K562 (cell line): Measurements from ENCODE around the gene ISYNA1. TPM values are rescaled to one million over a fixed set of nuclear protein-coding genes. Genes with fewer than 3 reads are reported as not detected.

Experiments
- AFF1 ChIP-seq, 2 experiments: fragments of 450-650 bp; IDR thresholded peaks; 2 replicates each; pipeline ENCODE4 v1.6.1; 2018; ENCODE audit warnings: mild to moderate bottlenecking in 2 of 2, low read depth in 1 of 2; ENCODE audit not compliant: partially characterized antibody in 2 of 2
- CTBP1 ChIP-seq: fragments of 450-650 bp; IDR thresholded peaks from 2 replicates; pipeline ENCODE4 v1.6.1; 2016; ENCODE audit warnings: borderline replicate concordance
- E2F1 ChIP-seq: sonication (generic); formaldehyde crosslinking; IDR thresholded peaks from 2 replicates; pipeline ENCODE4 v1.8.1; 2023; ENCODE audit warnings: mild to moderate bottlenecking, missing genetic modification reagents, moderate library complexity
- ETV6 ChIP-seq, 3 experiments: fragments of 150-350 bp in 1 of 3; sonication (generic) in 1 of 3; formaldehyde crosslinking in 1 of 3; IDR thresholded peaks; 2 replicates each; pipeline versions ENCODE4 v1.6.1 to v1.8.0; 2014 to 2022; ENCODE audit warnings: borderline replicate concordance in 2 of 3, low read depth in 2 of 3, antibody characterized with exemption in 1 of 3, low read length in 1 of 3, mild to moderate bottlenecking in 1 of 3, missing genetic modification reagents in 1 of 3
- FIP1L1 ChIP-seq: fragments of 200-400 bp; formaldehyde crosslinking; IDR thresholded peaks from 2 replicates; pipeline ENCODE4 v1.6.1; 2018; ENCODE audit warnings: mild to moderate bottlenecking, low read depth, low read length; ENCODE audit not compliant: poor library complexity, severe bottlenecking
- MYNN ChIP-seq, 2 experiments: sonication (generic); formaldehyde crosslinking in 1 of 2; IDR thresholded peaks; 2 replicates each; pipeline versions ENCODE4 v1.5.0 to v1.6.1; 2016 to 2020; ENCODE audit warnings: antibody characterized with exemption in 1 of 2, missing genetic modification reagents in 1 of 2
- PREB ChIP-seq: sonication (generic); formaldehyde crosslinking; IDR thresholded peaks from 2 replicates; pipeline ENCODE4 v1.8.1; 2023; ENCODE audit warnings: mild to moderate bottlenecking, missing genetic modification reagents
- RERE ChIP-seq: sonication (generic); formaldehyde crosslinking; IDR thresholded peaks from 2 replicates; pipeline ENCODE4 v1.8.0; 2023; ENCODE audit warnings: missing genetic modification reagents, mild to moderate bottlenecking, borderline replicate concordance
- SMC3 ChIP-seq: conservative IDR thresholded peaks from 2 replicates; pipeline ENCODE4 v1.6.1; 2011; ENCODE audit warnings: low read depth, low read length, improper control_type of control experiment; ENCODE audit not compliant: insufficient read depth
- TRIM24 ChIP-seq, 2 experiments: fragments of 450-650 bp; IDR thresholded peaks; 2 replicates each; pipeline ENCODE4 v1.6.1; 2016
- ZBTB43 ChIP-seq: sonication (generic); formaldehyde crosslinking; IDR thresholded peaks from 2 replicates; pipeline ENCODE4 v1.8.0; 2023; ENCODE audit warnings: mild to moderate bottlenecking, missing genetic modification reagents
- ZNF133 ChIP-seq: fragments of 250-450 bp; sonication (Bioruptor Pico); IDR thresholded peaks from 2 replicates; pipeline ENCODE4 v1.4.0; 2020; ENCODE audit warnings: mild to moderate bottlenecking
- polyA plus RNA-seq, 8 experiments: library from polyadenylated mRNA; depleted of rRNA in 4 of 8; stranded (reverse) in 5 of 8; unstranded in 3 of 8; fragments of >200 nt; fragmentation: Nextera tagmentation in 2 of 8; fragmentation: Illumina TruSeq in 1 of 8; extraction: Ambion mirVana in 2 of 8; extraction: Trizol in 1 of 8; gene quantifications; 2 replicates each; pipeline versions ENCODE4 v1.2.1 to v1.2.3, GENCODE V29; 2011 to 2014; ENCODE audit warnings: inconsistent platforms in 1 of 8, missing spikeins in 1 of 8
- total RNA-seq, 7 experiments: library from RNA; depleted of rRNA in 6 of 7; stranded (reverse); fragments of >200 nt in 6 of 7; fragmentation: Illumina TruSeq in 2 of 7; extraction: Trizol in 2 of 7; gene quantifications; 2 replicates each; pipeline versions ENCODE4 v1.2.1 to v1.2.3, GENCODE V29; 2011 to 2021; ENCODE audit warnings: low replicate concordance in 1 of 7

ISYNA1 gene
- total and polyA plus RNA-seq, 9 of the 15 experiments (the other 6 are each of a cell fraction or from before 2014, with no cell fraction given): 21.8 to 460 (median 93.2) TPM

GRCh38 chr19:18416778-18417249 is 21.1 kb downstream of the ISYNA1 start (continued):
- TF ChIP-seq ZNF133 (CRISPR knock-in tag) (no peak), CTBP1 (0 out of 2 replicates have a peak, but pooled peaks have one; percentile 34), ZBTB43 (CRISPR knock-in tag) (peak; percentile 67; the same call in 1 of the 2 replicates), AFF1 (IDR thresholded peaks at IDR 0.05; ENCODE audit: low read depth in 1 of 2, partially characterized antibody in 2 of 2) (peak in 1 of 2 experiments; percentile 14), RERE (CRISPR knock-in tag) (no peak), FIP1L1 (peak; percentile 41), TRIM24 (IDR thresholded peaks at IDR 0.05) (0 out of 4 replicates have a peak, but pooled peaks of 1 of the 2 experiments have one; percentile 8), PREB (peak; percentile 89; the same call in 1 of the 2 replicates), ETV6 (IDR thresholded peaks at IDR 0.05; ENCODE audit: borderline replicate concordance in 1 of 2, low read depth in 2 of 2, low read length in 1 of 2) (no peak), ETV6 (CRISPR knock-in tag; IDR thresholded peaks at IDR 0.05; ENCODE audit: borderline replicate concordance) (no peak), MYNN (IDR thresholded peaks at IDR 0.05) (0 out of 2 replicates have a peak, but pooled peaks have one; percentile 7), MYNN (CRISPR knock-in tag; IDR thresholded peaks at IDR 0.05) (no peak), SMC3 (no peak), E2F1 (CRISPR knock-in tag) (no peak)
